Measurements from ENCODE around the gene SNCA. TPM values are rescaled to one million over a fixed set of nuclear protein-coding genes. Genes with fewer than 3 reads are reported as not detected.
A peak's percentile ranks its signal among the peaks of the same experiment; 100 is the strongest.

Gene SNCA
- total RNA-seq, 1 donor from 2014 or later: 13.4 TPM

- TF ChIP-seq CTCF (IDR thresholded peaks at IDR 0.05; ENCODE audit: unreplicated experiment): no peak
- Mint-ChIP-seq H3K4me3 (ENCODE audit: low read depth) (peak overlapping the region; percentile 88), H3K9me3 (ENCODE audit: low read depth) (no peaks in the 10 kb centered on the region), H3K4me1 (ENCODE audit: low read depth) (peaks cover 11% of the 10 kb centered on the region), H3K27me3 (peaks cover 15% of the 10 kb centered on the region), H3K27ac (no peak overlapping the region), H3K36me3 (ENCODE audit: insufficient read depth) (peaks cover 7% of the 10 kb centered on the region)
- DNase-seq (ENCODE audit: low spot score, unreplicated experiment): no peak
These were observed 1.5 kb downstream of the SNCA start for GRCh38 chr4:89835413-89835812.

GRCh38 chr4:89834486-89835209 is 2.3 kb downstream of the SNCA start:
- Mint-ChIP-seq H3K27me3 (peaks cover 13% of the 10 kb centered on the region), H3K27ac (no peak overlapping the region), H3K4me3 (ENCODE audit: low read depth) (no peak overlapping the region), H3K4me1 (ENCODE audit: low read depth) (peaks cover 11% of the 10 kb centered on the region), H3K9me3 (ENCODE audit: low read depth) (no peaks in the 10 kb centered on the region), H3K36me3 (ENCODE audit: insufficient read depth) (peaks cover 7% of the 10 kb centered on the region)
- no peak for DNase-seq (ENCODE audit: low spot score, unreplicated experiment)
- TF ChIP-seq CTCF (IDR thresholded peaks at IDR 0.05; ENCODE audit: unreplicated experiment): no peak

- H3K4me3 Mint-ChIP-seq (ENCODE audit: low read depth): no peak overlapping the region
These were observed 7.4 kb downstream of the SNCA start for GRCh38 chr4:89829470-89830138.

GRCh38 chr4:89823416-89823815 is 13.5 kb downstream of the SNCA start:
- Mint-ChIP-seq H3K27me3 (no peaks in the 10 kb centered on the region), H3K36me3 (ENCODE audit: insufficient read depth) (peaks cover 9% of the 10 kb centered on the region), H3K4me3 (ENCODE audit: low read depth) (no peak overlapping the region), H3K4me1 (ENCODE audit: low read depth) (no peaks in the 10 kb centered on the region), H3K27ac (no peak overlapping the region), H3K9me3 (ENCODE audit: low read depth) (peaks cover 3% of the 10 kb centered on the region)
- no peak for TF ChIP-seq CTCF (IDR thresholded peaks at IDR 0.05; ENCODE audit: unreplicated experiment)
- DNase-seq (ENCODE audit: low spot score, unreplicated experiment): no peak

More at GRCh38 chr4:89829470-89830138, 7.4 kb downstream of the SNCA start:
- H3K4me1 Mint-ChIP-seq (ENCODE audit: low read depth): no peaks in the 10 kb centered on the region
- H3K36me3 Mint-ChIP-seq (ENCODE audit: insufficient read depth): peaks cover 7% of the 10 kb centered on the region
- no peaks in the 10 kb centered on the region for H3K9me3 Mint-ChIP-seq (ENCODE audit: low read depth)
- no peak for TF ChIP-seq CTCF (IDR thresholded peaks at IDR 0.05; ENCODE audit: unreplicated experiment)
- H3K27me3 Mint-ChIP-seq: no peaks in the 10 kb centered on the region
- H3K27ac Mint-ChIP-seq: no peak overlapping the region
- DNase-seq (ENCODE audit: low spot score, unreplicated experiment): no peak

GRCh38 chr4:89821612-89822011 is 15.3 kb downstream of the SNCA start:
- H3K9me3 Mint-ChIP-seq (ENCODE audit: low read depth): peaks cover 3% of the 10 kb centered on the region
- H3K27me3 Mint-ChIP-seq: no peaks in the 10 kb centered on the region
- peaks cover 9% of the 10 kb centered on the region for H3K36me3 Mint-ChIP-seq (ENCODE audit: insufficient read depth)
- DNase-seq (ENCODE audit: low spot score, unreplicated experiment): no peak
- H3K4me1 Mint-ChIP-seq (ENCODE audit: low read depth): no peaks in the 10 kb centered on the region
- no peak for TF ChIP-seq CTCF (IDR thresholded peaks at IDR 0.05; ENCODE audit: unreplicated experiment)
- no peak overlapping the region for H3K27ac Mint-ChIP-seq
- no peak overlapping the region for H3K4me3 Mint-ChIP-seq (ENCODE audit: low read depth)

Data from progenitor cell of endocrine pancreas (in vitro differentiated cells).